GM19328 (cell line): ENCODE results near the gene DNMT3L.
"Not testable (repeated sequence)": the region's sequence is repeated elsewhere in the genome, so short reads cannot be mapped to it uniquely, and the experiment has no call there.

Source experiments
- ATAC-seq: cut with Tn5 transposase; IDR thresholded peaks from one replicate; pipeline ENCODE4 v1.9.1; 2021; ENCODE audit warnings: mild to moderate bottlenecking, moderate library complexity; ENCODE audit not compliant: unreplicated experiment

The DNMT3L gene

DNA sequence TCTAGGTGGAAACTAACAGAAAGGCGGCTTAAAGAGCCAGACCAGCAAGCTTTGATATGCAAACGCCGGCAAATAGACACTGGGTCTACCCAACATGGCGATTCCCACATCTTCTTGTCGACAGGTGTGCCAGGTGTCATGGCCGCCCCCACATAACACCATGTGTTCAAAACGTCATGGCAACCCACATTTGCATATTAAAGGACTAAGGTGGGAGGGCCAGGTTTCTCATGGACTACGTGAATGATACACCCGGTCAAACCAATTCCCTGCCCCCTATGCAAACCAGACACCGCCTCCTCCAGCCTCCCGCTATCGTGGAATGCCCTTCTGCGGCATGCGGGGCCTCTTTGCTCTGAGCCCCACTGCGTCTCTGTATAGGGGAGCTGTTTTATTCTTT lies 62.2 kb downstream of the DNMT3L start:
- no peak for ATAC-seq

DNA sequence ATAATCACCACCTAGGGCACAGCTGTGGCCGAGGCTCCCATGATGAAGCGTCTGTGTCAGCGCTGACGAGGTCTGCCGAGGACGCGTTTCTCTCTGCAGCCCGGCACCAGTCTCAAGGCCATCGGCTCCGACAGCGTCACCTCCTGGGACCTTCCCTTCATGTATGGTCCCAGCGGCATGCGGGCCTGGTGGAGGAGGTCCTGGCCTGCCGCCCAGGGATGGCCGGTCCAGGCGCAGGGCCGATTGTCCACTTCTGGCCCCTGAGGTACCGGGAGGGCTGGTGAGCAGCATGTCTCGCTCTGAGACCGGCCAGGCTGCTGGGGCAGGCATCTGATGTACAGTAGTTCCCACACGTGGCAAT lies 64.6 kb downstream of the DNMT3L start:
- not testable (repeated sequence) for ATAC-seq
